IPS-15b (cell line): ENCODE data around the gene EPB41L4A.

Source experiments
- H3K27me3 ChIP-seq: one replicate; pipeline ENCODE4 v1.6.1; 2013; ENCODE audit warnings: low read length; ENCODE audit not compliant: control insufficient read depth, insufficient read depth
- H3K36me3 ChIP-seq: one replicate; pipeline ENCODE4 v1.6.1; 2013; ENCODE audit warnings: low read length; ENCODE audit not compliant: control insufficient read depth, insufficient read depth
- H3K4me1 ChIP-seq: one replicate; pipeline ENCODE4 v1.6.1; 2013; ENCODE audit warnings: mild to moderate bottlenecking, low read length; ENCODE audit not compliant: control insufficient read depth, insufficient read depth
- H3K4me3 ChIP-seq: one replicate; pipeline ENCODE4 v1.5.1; 2013; ENCODE audit warnings: low read depth, low read length
- H3K9ac ChIP-seq: one replicate; pipeline ENCODE4 v1.6.1; 2013; ENCODE audit warnings: low read depth, mild to moderate bottlenecking, low read length
- H3K9me3 ChIP-seq: one replicate; pipeline ENCODE4 v1.6.1; 2013; ENCODE audit warnings: mild to moderate bottlenecking, low read length; ENCODE audit not compliant: control insufficient read depth, insufficient read depth

Gene EPB41L4A

GRCh38 chr5:112163435-112163834 lies 255.6 kb downstream of the EPB41L4A start:
- Histone ChIP-seq H3K9me3 (no peaks in the 10 kb centered on the region), H3K4me1 (peaks cover 20% of the 10 kb centered on the region), H3K9ac (no peak overlapping the region), H3K4me3 (no peak overlapping the region), H3K27me3 (no peaks in the 10 kb centered on the region), H3K36me3 (peaks cover 13% of the 10 kb centered on the region)

- Histone ChIP-seq H3K27me3 (no peaks in the 10 kb centered on the region), H3K36me3 (peaks cover 13% of the 10 kb centered on the region), H3K9ac (peak overlapping the region; percentile 95), H3K4me1 (peaks cover 18% of the 10 kb centered on the region), H3K9me3 (no peaks in the 10 kb centered on the region), H3K4me3 (peak overlapping the region; percentile 96)
Measured at GRCh38 chr5:112161392-112161748, 257.7 kb downstream of the EPB41L4A start.

- peaks cover 13% of the 10 kb centered on the region for H3K4me1 ChIP-seq
- peak overlapping the region; percentile 96 for H3K4me3 ChIP-seq
Measured at GRCh38 chr5:112160652-112161391, 258.3 kb downstream of the EPB41L4A start.

GRCh38 chr5:112159435-112159834 lies 259.6 kb downstream of the EPB41L4A start:
- Histone ChIP-seq H3K27me3 (no peaks in the 10 kb centered on the region), H3K9ac (no peak overlapping the region), H3K9me3 (no peaks in the 10 kb centered on the region), H3K36me3 (peaks cover 13% of the 10 kb centered on the region), H3K4me1 (peaks cover 5% of the 10 kb centered on the region), H3K4me3 (no peak overlapping the region)

More at GRCh38 chr5:112160652-112161391, 258.3 kb downstream of the EPB41L4A start:
- Histone ChIP-seq H3K9ac (peak overlapping the region; percentile 95), H3K36me3 (peaks cover 13% of the 10 kb centered on the region), H3K27me3 (no peaks in the 10 kb centered on the region), H3K9me3 (no peaks in the 10 kb centered on the region)

- Histone ChIP-seq H3K36me3 (no peaks in the 10 kb centered on the region), H3K9me3 (no peaks in the 10 kb centered on the region), H3K4me3 (no peak overlapping the region), H3K27me3 (no peaks in the 10 kb centered on the region), H3K9ac (no peak overlapping the region), H3K4me1 (no peaks in the 10 kb centered on the region)
Measured at GRCh38 chr5:112156211-112156610, 262.9 kb downstream of the EPB41L4A start.

- no peaks in the 10 kb centered on the region for H3K9me3 ChIP-seq
- no peak overlapping the region for H3K9ac ChIP-seq
- no peaks in the 10 kb centered on the region for H3K27me3 ChIP-seq
- H3K36me3 ChIP-seq = no peaks in the 10 kb centered on the region
- no peaks in the 10 kb centered on the region for H3K4me1 ChIP-seq
- H3K4me3 ChIP-seq = no peak overlapping the region
Measured at GRCh38 chr5:112154940-112155686, 264.0 kb downstream of the EPB41L4A start.

- Histone ChIP-seq H3K36me3 (no peaks in the 10 kb centered on the region), H3K4me3 (no peak overlapping the region), H3K4me1 (no peaks in the 10 kb centered on the region), H3K9me3 (no peaks in the 10 kb centered on the region), H3K9ac (no peak overlapping the region), H3K27me3 (no peaks in the 10 kb centered on the region)
Measured at GRCh38 chr5:112149727-112150126, 269.4 kb downstream of the EPB41L4A start.

- Histone ChIP-seq H3K9ac (no peak overlapping the region), H3K27me3 (no peaks in the 10 kb centered on the region), H3K4me3 (no peak overlapping the region), H3K4me1 (no peaks in the 10 kb centered on the region), H3K9me3 (no peaks in the 10 kb centered on the region), H3K36me3 (no peaks in the 10 kb centered on the region)
Measured at GRCh38 chr5:112146323-112147226, 272.5 kb downstream of the EPB41L4A start.

GRCh38 chr5:112143690-112144089 lies 275.4 kb downstream of the EPB41L4A start:
- no peaks in the 10 kb centered on the region for H3K4me1 ChIP-seq
- H3K4me3 ChIP-seq = no peak overlapping the region
- no peaks in the 10 kb centered on the region for H3K27me3 ChIP-seq
- no peak overlapping the region for H3K9ac ChIP-seq
- H3K36me3 ChIP-seq = no peaks in the 10 kb centered on the region
- H3K9me3 ChIP-seq = no peaks in the 10 kb centered on the region

GRCh38 chr5:112142769-112143270 lies 276.3 kb downstream of the EPB41L4A start:
- Histone ChIP-seq H3K27me3 (no peaks in the 10 kb centered on the region), H3K9me3 (no peaks in the 10 kb centered on the region), H3K4me1 (no peaks in the 10 kb centered on the region), H3K4me3 (no peak overlapping the region), H3K36me3 (no peaks in the 10 kb centered on the region), H3K9ac (no peak overlapping the region)

- Histone ChIP-seq H3K4me1 (no peaks in the 10 kb centered on the region), H3K36me3 (no peaks in the 10 kb centered on the region), H3K27me3 (no peaks in the 10 kb centered on the region), H3K9ac (no peak overlapping the region), H3K4me3 (no peak overlapping the region), H3K9me3 (no peaks in the 10 kb centered on the region)
Measured at GRCh38 chr5:112141582-112141981, 277.5 kb downstream of the EPB41L4A start.
